Measurements from ENCODE around the gene GRAMD1B.

The GRAMD1B gene

GRCh38 chr11:123575441-123575840, 145.4 kb downstream of the GRAMD1B start:
- no peak for DNase-seq

- DNase-seq, result no peak
These were observed 146.0 kb downstream of the GRAMD1B start for GRCh38 chr11:123576082-123576481.

- no peak for DNase-seq
These were observed 146.4 kb downstream of the GRAMD1B start for GRCh38 chr11:123576501-123576900.

GRCh38 chr11:123577081-123577598, 147.1 kb downstream of the GRAMD1B start:
- DNase-seq, result peak in 4 of 6 experiments; percentile 23 to 50 (median 44)

- no peak for DNase-seq
These were observed 148.9 kb downstream of the GRAMD1B start for GRCh38 chr11:123578778-123579481.

GRCh38 chr11:123579482-123579812, 149.4 kb downstream of the GRAMD1B start:
- no peak for DNase-seq

GRCh38 chr11:123580137-123580536, 150.1 kb downstream of the GRAMD1B start:
- no peak for DNase-seq

- peak; percentile 25 to 70 (median 46) for DNase-seq
These were observed 150.6 kb downstream of the GRAMD1B start for GRCh38 chr11:123580557-123581275.

- no peak for DNase-seq
These were observed 151.8 kb downstream of the GRAMD1B start for GRCh38 chr11:123581651-123582399.

- no peak for DNase-seq
These were observed 153.0 kb downstream of the GRAMD1B start for GRCh38 chr11:123582992-123583504.

- no peak for DNase-seq
These were observed 154.1 kb downstream of the GRAMD1B start for GRCh38 chr11:123584186-123584585.

GRCh38 chr11:123584737-123585136, 154.7 kb downstream of the GRAMD1B start:
- DNase-seq, result no peak

GRCh38 chr11:123585206-123585605, 155.1 kb downstream of the GRAMD1B start:
- no peak for DNase-seq

GRCh38 chr11:123585706-123586105, 155.6 kb downstream of the GRAMD1B start:
- no peak for DNase-seq

GRCh38 chr11:123586568-123586967, 156.5 kb downstream of the GRAMD1B start:
- DNase-seq, result no peak

- no peak for DNase-seq
These were observed 157.0 kb downstream of the GRAMD1B start for GRCh38 chr11:123587044-123587443.

GRCh38 chr11:123587559-123587958, 157.5 kb downstream of the GRAMD1B start:
- no peak for DNase-seq

- DNase-seq, result no peak
These were observed 158.2 kb downstream of the GRAMD1B start for GRCh38 chr11:123588117-123588863.

- DNase-seq, result no peak
These were observed 158.8 kb downstream of the GRAMD1B start for GRCh38 chr11:123588864-123589262.

- DNase-seq, result no peak
These were observed 160.3 kb downstream of the GRAMD1B start for GRCh38 chr11:123590296-123590912.

- no peak for DNase-seq
These were observed 163.5 kb downstream of the GRAMD1B start for GRCh38 chr11:123593570-123593969.

All from stimulated activated naive CD4-positive, alpha-beta T cell (primary cell).